GM19372 (cell line): ENCODE measurements around the gene COL5A1.

ENCODE experiments used
- ATAC-seq: cut with Tn5 transposase; IDR thresholded peaks from one replicate; pipeline ENCODE4 v1.9.1; 2021; ENCODE audit warnings: mild to moderate bottlenecking, low read depth, moderate library complexity; ENCODE audit not compliant: unreplicated experiment

Gene COL5A1

DNA sequence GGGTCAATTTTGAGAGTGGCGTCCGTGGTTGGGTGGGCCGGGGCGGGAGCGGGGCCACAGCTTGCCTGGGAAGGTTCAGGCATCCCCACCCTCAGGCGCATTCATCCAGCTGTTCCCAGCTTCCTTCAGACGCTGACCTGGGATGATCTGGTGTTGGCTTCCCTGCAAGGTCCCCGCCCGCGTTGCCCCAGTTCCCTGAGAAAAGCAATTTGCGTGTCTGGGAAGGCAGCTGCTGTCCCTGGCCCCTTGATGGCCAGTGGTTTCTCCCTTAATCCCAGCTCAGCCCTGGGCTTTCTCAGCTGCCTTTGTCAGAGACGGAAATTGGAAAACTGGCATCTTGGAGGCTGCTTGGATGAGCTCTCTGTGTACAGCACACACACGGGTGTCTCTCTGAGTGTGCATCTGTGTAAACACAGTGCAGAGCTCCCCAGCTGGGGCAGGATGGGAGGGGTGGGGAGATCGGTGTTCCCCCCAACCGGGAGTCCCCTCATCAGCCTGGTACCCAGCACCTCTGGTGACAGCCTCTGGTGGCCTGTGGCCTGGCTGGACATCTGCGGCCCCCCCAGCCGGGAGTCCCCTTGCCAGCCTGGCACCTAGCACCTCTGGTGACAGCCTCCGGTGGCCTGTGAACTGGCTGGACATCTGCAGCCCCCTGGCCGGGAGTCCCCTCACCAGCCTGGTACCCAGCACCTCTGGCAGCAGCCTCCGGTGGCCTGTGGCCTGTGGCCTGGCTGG, 94.0 kb downstream of the COL5A1 start:
- no peak for ATAC-seq

- ATAC-seq = no peak
Measured at GRCh38 chr9:134736791-134737497, 95.3 kb downstream of the COL5A1 start.

DNA sequence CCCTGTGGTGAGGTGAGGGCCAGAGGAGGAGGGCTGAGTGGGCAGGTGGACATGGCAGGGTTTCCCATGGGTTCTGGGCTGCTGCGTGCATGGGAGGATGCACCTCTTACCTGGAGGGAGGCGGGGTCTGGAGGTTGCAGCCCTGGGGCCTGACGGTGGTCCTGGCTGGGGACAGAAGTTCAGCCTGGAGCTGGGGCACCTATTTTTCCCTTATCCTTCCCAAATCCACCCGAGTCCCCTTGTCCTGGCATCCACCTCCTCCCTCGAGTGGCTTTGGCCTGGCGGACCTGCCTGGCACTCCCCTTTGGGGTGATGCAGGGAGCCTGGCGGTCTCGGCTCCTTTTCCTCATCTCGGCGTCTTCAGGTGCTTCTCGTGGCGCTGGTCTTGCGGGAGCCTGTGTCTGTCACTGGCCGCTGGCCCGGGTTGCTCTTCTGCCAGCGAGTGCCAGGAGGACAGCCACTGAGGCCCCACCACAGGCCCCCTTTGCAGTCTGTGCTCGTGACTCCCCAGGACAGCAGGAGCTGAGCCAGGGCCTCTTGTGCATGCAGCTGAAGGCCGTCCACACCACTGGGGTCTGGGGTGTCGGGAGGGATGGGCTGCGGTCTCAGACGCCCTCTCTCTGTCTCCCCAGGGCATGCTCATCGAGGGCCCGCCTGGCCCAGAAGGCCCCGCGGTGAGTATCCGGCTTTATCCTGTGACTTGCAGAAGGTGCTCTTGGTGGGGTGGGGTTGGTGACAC, 96.4 kb downstream of the COL5A1 start:
- ATAC-seq = no peak

DNA sequence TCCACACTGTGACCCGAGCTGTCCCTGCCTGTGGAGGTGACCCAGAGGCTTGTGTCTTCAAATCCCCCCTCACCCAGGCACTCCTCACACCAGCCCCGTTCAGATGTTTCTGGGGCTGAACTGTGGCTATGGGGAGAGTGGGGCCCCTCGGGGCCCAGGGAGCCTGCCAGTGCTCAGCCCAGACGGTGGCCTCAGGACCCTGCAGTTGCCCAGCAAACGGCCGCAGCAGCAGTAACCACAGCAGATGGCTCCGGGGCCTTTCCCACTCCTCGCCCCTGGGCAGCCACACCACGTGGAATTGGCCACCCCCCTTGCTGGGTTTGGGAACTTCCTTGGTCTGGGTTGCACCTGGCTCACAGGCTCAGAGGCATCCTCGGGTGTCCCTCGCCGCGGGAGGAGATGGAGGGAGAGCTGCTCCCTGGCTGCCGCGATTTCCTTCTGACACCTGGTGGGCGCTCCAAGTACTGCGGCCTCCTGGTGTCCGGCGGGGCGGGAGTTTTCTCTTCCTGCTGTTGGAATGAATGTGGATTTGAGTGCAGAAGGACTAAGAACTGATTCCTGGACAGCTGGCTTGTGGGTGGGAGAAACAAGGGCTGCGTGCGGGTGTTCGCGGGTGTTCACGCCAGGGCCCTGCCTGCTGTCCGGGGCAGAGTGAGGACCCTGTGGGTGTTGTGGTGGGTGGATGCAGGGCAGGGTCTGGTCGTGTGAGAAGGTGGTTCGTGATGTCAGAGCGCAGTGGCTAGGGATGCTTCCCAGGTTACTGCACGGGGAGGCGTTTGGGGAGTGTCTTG, 97.5 kb downstream of the COL5A1 start:
- ATAC-seq = no peak

GRCh38 chr9:134739660-134739968, 98.0 kb downstream of the COL5A1 start:
- ATAC-seq = no peak

DNA sequence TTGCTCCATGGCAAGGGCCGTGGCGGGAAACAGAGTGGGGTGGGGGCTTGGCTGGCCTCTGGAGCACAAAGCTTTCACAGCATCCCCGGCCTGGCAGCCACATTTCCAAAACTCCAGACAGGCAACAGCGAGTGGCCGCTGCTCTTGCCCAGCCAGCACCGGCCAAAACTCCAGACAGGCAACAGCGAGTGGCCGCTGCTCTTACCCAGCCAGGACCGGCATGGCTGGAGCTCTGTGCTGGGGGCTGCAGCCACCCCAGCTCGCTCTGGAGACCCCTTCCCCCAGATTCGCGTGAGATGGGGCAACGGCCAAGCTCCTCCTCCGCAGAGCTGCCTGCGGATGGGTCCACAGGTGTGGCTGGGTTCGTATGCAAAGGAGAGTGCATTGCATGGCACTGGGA, 98.5 kb downstream of the COL5A1 start:
- ATAC-seq = no peak

- no peak for ATAC-seq
Measured at GRCh38 chr9:134741846-134742245, 100.2 kb downstream of the COL5A1 start.

- ATAC-seq = no peak
Measured at GRCh38 chr9:134742822-134743535, 101.4 kb downstream of the COL5A1 start.

DNA sequence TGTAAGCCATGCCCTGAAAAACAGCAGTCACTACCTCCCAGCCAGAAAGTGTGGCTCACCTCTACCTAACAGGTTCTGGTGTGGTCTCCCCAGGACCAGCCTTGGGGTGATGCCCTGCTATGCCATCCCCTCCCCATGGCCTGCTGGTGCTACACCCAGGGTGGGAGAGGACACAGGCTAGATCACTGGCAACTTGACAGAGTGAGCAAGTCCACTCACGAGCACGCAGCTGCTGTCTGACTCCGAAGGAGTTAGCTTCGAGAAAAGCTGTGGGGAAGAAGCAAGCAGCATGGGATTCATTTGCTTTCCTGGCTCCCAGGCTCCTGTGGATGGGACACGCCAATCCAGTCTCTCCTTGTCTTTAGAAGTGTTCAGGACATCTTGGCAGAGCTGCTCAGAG, 102.2 kb downstream of the COL5A1 start:
- no peak for ATAC-seq

DNA sequence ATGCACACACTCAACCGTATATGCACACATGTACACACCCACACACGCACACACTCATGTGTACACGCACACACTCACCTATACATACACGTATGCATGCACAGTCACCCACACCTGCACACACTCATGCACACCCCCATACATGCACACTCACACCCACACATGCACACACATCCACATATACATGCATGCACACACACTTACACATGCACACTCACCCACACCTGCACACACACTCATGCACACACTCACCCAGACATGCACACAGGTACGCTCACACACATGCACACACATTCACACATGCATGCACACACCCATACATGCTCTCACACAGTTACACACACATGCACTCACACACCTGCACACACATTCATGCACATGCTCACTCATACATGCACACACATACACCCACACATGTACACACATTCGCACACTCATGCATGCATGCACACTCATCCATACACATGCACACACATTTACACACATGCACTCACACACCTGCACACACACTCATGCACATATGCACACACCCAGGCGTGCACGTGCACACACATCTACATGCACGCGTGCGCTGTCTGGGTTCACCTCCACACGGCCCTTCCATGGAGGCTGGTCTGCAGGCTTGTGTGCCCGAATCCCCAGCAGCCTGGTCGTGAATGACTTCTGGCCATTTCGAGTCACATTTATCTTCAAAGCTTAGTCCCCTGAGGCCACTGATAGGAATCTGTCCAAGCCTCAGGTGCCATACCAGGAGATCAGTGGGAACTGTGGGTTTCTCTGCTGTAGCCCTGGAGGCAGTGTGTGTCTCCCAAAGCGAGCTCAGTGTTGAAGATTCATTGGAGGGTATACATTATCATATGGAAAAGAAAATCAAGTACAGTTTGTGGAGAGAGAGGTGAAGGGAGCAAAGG, 103.0 kb downstream of the COL5A1 start:
- ATAC-seq = no peak

- no peak for ATAC-seq
Measured at GRCh38 chr9:134747951-134748489, 106.4 kb downstream of the COL5A1 start.

GRCh38 chr9:134748591-134748990, 107.0 kb downstream of the COL5A1 start:
- no peak for ATAC-seq

DNA sequence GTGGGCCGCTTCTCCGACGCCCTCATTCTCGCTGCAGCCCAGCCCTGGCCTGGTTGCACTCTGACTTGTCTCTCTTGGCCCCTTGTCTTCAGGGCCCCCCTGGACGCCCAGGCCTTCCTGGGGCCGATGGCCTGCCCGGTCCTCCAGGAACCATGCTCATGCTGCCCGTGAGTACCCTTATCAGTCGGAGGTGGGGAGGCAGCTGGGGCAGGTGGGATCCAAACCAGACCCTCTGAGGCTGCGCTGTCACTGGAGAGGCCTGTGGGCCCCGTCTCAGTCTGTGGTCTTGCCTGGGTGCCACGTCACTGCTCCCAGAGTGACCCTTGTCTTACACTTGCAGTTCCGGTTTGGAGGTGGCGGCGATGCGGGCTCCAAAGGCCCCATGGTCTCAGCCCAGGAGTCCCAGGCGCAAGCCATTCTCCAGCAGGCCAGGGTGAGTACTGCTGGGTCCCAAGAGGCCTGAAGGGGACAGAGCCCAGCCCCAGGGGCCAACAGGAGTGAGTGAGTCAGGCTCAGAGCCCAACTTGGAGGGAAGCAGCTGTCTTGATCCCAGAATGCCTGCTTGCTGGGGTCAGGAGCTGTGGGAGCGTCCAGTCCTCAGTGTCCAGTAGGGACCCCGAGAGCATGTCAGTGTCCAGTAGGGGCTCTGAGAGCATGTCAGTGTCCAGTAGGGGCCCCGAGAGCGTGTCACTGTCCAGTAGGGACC, 109.0 kb downstream of the COL5A1 start:
- no peak for ATAC-seq

DNA sequence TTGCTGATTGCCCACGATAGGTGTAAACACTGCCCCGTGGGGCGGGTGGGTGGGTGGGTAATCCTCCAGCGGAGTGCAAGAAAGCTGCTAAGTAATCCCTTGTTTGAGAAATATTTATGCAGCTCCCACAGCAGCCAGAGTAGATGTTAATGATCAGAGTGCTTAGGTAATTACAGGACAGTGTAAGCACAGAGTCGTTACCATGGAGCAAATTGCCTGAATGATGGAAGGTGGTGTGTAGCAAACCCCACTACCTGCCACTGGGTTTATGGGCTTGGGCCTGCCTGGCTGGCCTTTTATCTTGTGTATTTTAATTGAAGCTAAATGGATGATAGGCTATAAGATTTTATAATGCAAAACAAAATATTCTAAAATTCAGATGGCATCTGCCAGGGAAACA, 110.0 kb downstream of the COL5A1 start:
- no peak for ATAC-seq

DNA sequence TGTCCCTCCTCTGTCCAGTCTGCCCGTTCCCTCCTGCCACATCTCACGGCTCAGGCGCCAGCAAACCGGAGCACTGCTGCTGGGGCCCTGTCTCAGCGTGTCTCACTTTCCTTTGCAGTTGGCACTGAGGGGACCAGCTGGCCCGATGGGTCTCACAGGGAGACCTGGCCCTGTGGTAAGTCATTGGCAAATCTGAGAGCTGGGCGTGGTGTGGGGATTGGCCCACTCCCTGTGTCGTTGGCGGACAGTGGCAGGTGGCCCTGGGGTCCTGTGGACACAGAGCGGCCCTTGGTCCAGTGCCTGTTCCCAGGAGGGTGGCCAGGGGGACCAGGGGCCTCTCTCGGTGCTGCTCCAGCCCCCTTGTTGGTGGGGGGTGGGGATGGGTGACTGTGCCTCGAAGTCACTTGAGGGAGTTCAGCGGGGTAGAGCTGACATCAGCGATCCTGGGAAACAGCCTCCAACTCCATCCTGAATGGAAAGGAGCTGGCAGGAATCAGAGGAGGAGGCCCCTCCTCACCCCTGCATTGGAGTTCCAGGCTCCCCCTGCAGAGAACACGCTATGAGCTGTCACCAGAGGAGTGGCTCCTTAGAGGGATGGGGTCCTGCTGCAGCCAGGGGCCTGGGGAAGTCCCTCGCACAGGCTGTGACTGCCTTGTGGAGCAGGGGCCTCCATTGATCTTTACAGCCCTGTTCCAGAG, 111.0 kb downstream of the COL5A1 start:
- no peak for ATAC-seq

- no peak for ATAC-seq
Measured at GRCh38 chr9:134753191-134753590, 111.6 kb downstream of the COL5A1 start.

DNA sequence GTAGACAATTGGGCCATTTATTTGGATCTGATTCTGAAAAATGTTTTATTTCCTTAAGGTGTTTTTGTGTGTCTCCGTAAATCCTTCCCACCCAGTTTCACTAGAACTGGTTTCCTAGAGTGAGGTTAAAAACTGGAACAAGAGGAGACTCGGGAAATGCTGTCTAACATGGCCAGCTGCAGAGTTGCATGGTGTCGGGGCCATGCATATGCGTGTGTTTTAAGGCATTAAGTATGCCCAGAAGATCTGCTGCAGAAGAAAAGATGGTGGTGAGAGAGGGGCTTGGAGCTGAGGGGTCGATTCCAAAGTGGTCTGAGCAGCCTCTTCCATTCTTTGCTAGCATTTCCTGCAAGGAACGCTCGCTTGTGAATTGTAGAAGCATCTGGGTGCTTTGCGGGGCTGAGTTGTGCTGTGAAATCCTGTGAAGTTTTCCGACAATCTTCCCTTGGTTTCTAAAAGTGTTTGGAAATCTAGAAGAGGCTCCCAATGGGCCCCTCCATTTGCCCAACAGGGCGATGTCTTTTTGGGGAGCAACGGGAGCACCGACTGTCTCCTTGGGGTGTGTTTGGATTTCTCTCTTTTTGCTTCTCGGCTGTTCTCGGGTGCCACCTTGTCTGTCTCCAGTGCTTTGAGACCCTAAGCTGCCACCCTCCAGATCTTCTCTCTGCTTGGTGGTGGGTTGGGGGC, 113.8 kb downstream of the COL5A1 start:
- ATAC-seq = no peak
